ENCODE results near the gene APPL1. TPM values are rescaled to one million over a fixed set of nuclear protein-coding genes. Genes with fewer than 3 reads are reported as not detected.
A peak's percentile ranks its signal among the peaks of the same experiment; 100 is the strongest.

The APPL1 gene
- 51.5 and 66.2 TPM in 2 replicates for total RNA-seq (2014; rRNA removed; shearing (Covaris generic); ENCODE audit: low replicate concordance)

DNA sequence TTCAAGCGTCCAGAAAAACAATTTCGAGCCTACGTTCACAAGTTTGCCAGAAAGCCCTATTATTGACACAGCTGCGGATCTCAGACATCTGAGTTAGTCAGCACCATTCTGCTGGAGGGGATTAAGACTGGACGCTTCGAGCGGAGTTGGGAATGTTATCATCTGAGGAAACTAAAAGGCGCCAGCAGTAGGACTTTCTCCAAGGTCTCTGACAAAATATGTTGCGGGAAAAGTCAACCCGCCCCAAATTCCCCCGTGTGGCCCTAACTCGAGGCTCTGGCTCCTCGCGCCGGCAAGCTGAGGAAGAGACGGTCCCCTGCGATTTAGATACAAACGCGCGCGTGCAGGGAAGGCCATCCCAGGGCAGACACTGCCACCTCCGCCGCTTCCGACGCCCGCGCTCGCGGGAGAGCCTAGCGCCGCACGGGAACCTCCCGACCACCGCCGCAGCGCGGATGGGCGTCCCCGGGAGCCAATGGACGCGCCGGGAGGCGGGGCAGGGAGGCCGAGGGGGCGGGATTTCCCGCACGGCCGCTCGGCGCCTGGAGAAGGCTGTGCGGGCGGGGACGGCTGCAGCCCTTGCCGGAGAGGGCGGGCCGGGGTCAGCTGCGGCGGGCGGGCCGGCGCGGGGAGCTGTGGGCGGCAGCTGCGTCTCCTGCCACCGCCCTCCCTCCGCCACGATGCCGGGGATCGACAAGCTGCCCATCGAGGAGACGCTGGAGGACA, at the start of gene APPL1:
Gene APPL1 (plus strand): TSS at position 526 of the 726 bp plus-strand sequence. CDS start 155 bp downstream, at position 681.
- Histone ChIP-seq H3K9ac (ENCODE audit: low read length) (peak within 1 kb of the TSS; percentile 88), H4K20me1 (ENCODE audit: insufficient read depth, low read depth, low read length) (no peaks in the 10 kb centered on the region), H3K9me2 (replicated peaks; ENCODE audit: insufficient read depth, low read length) (no peaks in the 10 kb centered on the region), H3K4me2 (ENCODE audit: low read depth, low read length, poor library complexity, severe bottlenecking) (peak within 1 kb of the TSS; percentile 73), H3K27ac (ENCODE audit: low read length) (peak within 1 kb of the TSS; percentile 48), H3K27me3 (ENCODE audit: low read length) (no peaks in the 10 kb centered on the region), H2AFZ (ENCODE audit: low read length) (peak within 1 kb of the TSS; percentile 95), H3K79me2 (ENCODE audit: low read length) (peaks cover 44% of the 10 kb centered on the region), H3K36me3 (ENCODE audit: insufficient read depth, low read length) (no peaks in the 10 kb centered on the region), H3K9me3 (ENCODE audit: low read length) (no peaks in the 10 kb centered on the region), H3K4me1 (ENCODE audit: low read length) (peaks cover 23% of the 10 kb centered on the region), H3K4me3 (ENCODE audit: low read length) (peak within 1 kb of the TSS; percentile 96)
- peak; percentile 96 for DNase-seq

DNA sequence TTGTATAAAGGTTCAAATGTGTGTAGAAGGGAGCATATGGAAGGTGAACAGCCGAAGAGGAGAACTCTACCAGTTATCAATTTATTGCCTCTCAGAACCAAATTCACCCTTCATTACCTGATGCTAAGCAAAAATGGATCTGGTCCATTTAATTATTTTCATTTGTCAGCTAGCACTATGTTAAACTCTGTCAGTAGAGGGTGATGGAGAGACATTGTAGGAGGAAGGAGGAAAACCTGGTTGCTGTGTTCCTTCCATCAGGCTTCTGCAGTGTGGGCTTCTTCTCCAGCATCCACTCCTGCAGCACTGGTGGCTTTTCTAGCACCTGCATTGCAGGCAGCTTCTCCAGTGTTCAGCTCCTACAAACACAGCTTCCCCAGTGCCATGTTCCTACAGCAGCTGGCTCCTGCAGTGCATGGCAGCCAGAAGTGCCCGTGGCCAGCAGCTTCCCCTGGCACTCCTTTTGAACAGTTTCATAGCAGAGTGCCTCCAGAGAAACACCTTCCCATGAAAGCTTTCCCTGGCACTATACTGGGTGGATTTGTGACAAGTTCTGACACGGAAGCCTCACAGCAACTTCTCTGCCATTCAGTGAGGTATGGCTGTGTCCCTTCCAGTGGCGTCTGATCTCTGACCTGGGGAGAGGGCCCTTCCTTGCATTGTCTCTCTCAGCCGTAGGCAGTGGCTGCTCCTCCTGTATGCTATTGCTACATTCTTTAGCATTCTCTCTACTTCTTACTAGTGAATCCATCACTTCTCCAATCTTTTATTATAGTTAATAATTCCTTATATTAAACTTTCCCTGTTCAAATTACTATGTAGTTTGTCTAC, 47.7 kb upstream of the APPL1 start:
- H3K4me1 ChIP-seq (ENCODE audit: low read length) = peaks cover 25% of the 10 kb centered on the region
- peak; percentile 75 for DNase-seq
- H3K4me2 ChIP-seq (ENCODE audit: low read depth, low read length, poor library complexity, severe bottlenecking) = no peak overlapping the region
- H2AFZ ChIP-seq (ENCODE audit: low read length) = no peak overlapping the region
- no peaks in the 10 kb centered on the region for H4K20me1 ChIP-seq (ENCODE audit: insufficient read depth, low read depth, low read length)
- H3K9me2 ChIP-seq (replicated peaks; ENCODE audit: insufficient read depth, low read length) = no peaks in the 10 kb centered on the region
- H3K4me3 ChIP-seq (ENCODE audit: low read length) = no peak overlapping the region
- H3K9ac ChIP-seq (ENCODE audit: low read length) = no peak overlapping the region
- H3K27me3 ChIP-seq (ENCODE audit: low read length) = no peaks in the 10 kb centered on the region
- H3K27ac ChIP-seq (ENCODE audit: low read length) = no peak overlapping the region
- H3K79me2 ChIP-seq (ENCODE audit: low read length) = no peaks in the 10 kb centered on the region
- H3K36me3 ChIP-seq (ENCODE audit: insufficient read depth, low read length) = no peaks in the 10 kb centered on the region
- H3K9me3 ChIP-seq (ENCODE audit: low read length) = no peaks in the 10 kb centered on the region

GRCh38 chr3:57184526-57184925, 43.0 kb upstream of the APPL1 start:
- no peak overlapping the region for H3K4me3 ChIP-seq (ENCODE audit: low read length)
- no peaks in the 10 kb centered on the region for H3K9me2 ChIP-seq (replicated peaks; ENCODE audit: insufficient read depth, low read length)
- no peak overlapping the region for H3K27ac ChIP-seq (ENCODE audit: low read length)
- no peaks in the 10 kb centered on the region for H3K27me3 ChIP-seq (ENCODE audit: low read length)
- H3K4me2 ChIP-seq (ENCODE audit: low read depth, low read length, poor library complexity, severe bottlenecking) = peak overlapping the region; percentile 28
- H3K9ac ChIP-seq (ENCODE audit: low read length) = no peak overlapping the region
- H2AFZ ChIP-seq (ENCODE audit: low read length) = no peak overlapping the region
- H3K36me3 ChIP-seq (ENCODE audit: insufficient read depth, low read length) = no peaks in the 10 kb centered on the region
- DNase-seq = no peak
- peaks cover 29% of the 10 kb centered on the region for H3K4me1 ChIP-seq (ENCODE audit: low read length)
- no peaks in the 10 kb centered on the region for H3K9me3 ChIP-seq (ENCODE audit: low read length)
- no peaks in the 10 kb centered on the region for H3K79me2 ChIP-seq (ENCODE audit: low read length)
- no peaks in the 10 kb centered on the region for H4K20me1 ChIP-seq (ENCODE audit: insufficient read depth, low read depth, low read length)

GRCh38 chr3:57192028-57192427, 35.5 kb upstream of the APPL1 start:
- no peak for DNase-seq
- Histone ChIP-seq H3K4me1 (ENCODE audit: low read length) (peaks cover 24% of the 10 kb centered on the region), H3K4me3 (ENCODE audit: low read length) (no peak overlapping the region), H3K9me2 (replicated peaks; ENCODE audit: insufficient read depth, low read length) (no peaks in the 10 kb centered on the region), H3K27me3 (ENCODE audit: low read length) (no peaks in the 10 kb centered on the region), H3K27ac (ENCODE audit: low read length) (no peak overlapping the region), H3K36me3 (ENCODE audit: insufficient read depth, low read length) (no peaks in the 10 kb centered on the region), H3K9ac (ENCODE audit: low read length) (no peak overlapping the region), H4K20me1 (ENCODE audit: insufficient read depth, low read depth, low read length) (no peaks in the 10 kb centered on the region), H3K4me2 (ENCODE audit: low read depth, low read length, poor library complexity, severe bottlenecking) (peak overlapping the region; percentile 14), H2AFZ (ENCODE audit: low read length) (peak overlapping the region; percentile 30; the same call in 1 of the 2 replicates), H3K79me2 (ENCODE audit: low read length) (no peaks in the 10 kb centered on the region), H3K9me3 (ENCODE audit: low read length) (no peaks in the 10 kb centered on the region)

DNA sequence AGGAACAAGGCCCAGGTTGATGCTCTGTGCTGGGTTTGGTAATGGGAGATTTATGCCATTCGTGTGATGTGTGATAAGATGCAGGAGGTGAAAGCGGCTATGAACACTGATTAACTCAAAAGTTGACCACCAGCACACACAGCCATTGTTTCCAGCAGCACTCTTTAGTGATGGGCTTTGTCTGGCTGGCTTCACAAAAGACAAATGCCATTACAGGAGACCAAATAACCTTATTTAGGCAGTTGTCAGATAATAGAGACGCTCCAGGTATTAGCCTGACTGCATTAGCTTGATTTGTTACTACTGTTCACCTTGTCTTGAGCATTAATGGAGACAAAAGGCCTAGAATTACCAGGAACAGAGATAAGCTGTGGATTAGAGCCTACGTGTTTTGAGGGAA, 32.9 kb upstream of the APPL1 start:
- Histone ChIP-seq H3K4me3 (ENCODE audit: low read length) (no peak overlapping the region), H3K9me2 (replicated peaks; ENCODE audit: insufficient read depth, low read length) (no peaks in the 10 kb centered on the region), H4K20me1 (ENCODE audit: insufficient read depth, low read depth, low read length) (no peaks in the 10 kb centered on the region), H3K9ac (ENCODE audit: low read length) (no peak overlapping the region), H2AFZ (ENCODE audit: low read length) (no peak overlapping the region), H3K79me2 (ENCODE audit: low read length) (no peaks in the 10 kb centered on the region), H3K4me2 (ENCODE audit: low read depth, low read length, poor library complexity, severe bottlenecking) (no peak overlapping the region), H3K9me3 (ENCODE audit: low read length) (no peaks in the 10 kb centered on the region), H3K27ac (ENCODE audit: low read length) (no peak overlapping the region), H3K4me1 (ENCODE audit: low read length) (peaks cover 24% of the 10 kb centered on the region), H3K27me3 (ENCODE audit: low read length) (no peaks in the 10 kb centered on the region), H3K36me3 (ENCODE audit: insufficient read depth, low read length) (no peaks in the 10 kb centered on the region)
- no peak for DNase-seq

DNA sequence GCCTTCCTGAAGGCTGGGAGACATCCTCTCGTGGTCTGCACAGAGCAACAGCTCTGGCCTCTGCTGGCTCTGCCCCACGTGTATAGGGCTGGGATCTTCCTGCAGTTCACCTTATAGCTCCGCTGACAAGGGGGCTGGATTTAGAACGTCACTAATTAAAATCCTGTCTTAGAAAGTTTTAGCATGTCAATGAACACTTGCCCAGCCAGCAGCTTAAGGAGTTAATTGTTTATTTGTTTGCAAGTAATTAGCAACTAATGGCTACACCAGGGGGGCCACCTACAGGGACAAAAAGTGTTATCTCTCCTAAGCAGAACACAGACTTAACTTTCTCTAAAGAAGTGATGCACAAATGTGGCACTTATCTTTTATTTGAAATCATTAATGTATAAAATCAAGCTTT, 27.6 kb upstream of the APPL1 start, which contains the start of gene HESX1:
Gene HESX1 (minus strand): TSS at position 84 of the 403 bp plus-strand sequence. CDS start 60 bp downstream, at position 24.
- H3K4me1 ChIP-seq (ENCODE audit: low read length) = peaks cover 14% of the 10 kb centered on the region
- no peak within 1 kb of the TSS for H3K9ac ChIP-seq (ENCODE audit: low read length)
- H3K9me2 ChIP-seq (replicated peaks; ENCODE audit: insufficient read depth, low read length) = no peaks in the 10 kb centered on the region
- DNase-seq = no peak
- no peak within 1 kb of the TSS for H3K4me2 ChIP-seq (ENCODE audit: low read depth, low read length, poor library complexity, severe bottlenecking)
- H2AFZ ChIP-seq (ENCODE audit: low read length) = no peak within 1 kb of the TSS
- H3K27me3 ChIP-seq (ENCODE audit: low read length) = no peaks in the 10 kb centered on the region
- no peak within 1 kb of the TSS for H3K4me3 ChIP-seq (ENCODE audit: low read length)
- no peaks in the 10 kb centered on the region for H3K79me2 ChIP-seq (ENCODE audit: low read length)
- H3K27ac ChIP-seq (ENCODE audit: low read length) = no peak within 1 kb of the TSS
- no peaks in the 10 kb centered on the region for H3K9me3 ChIP-seq (ENCODE audit: low read length)
- H4K20me1 ChIP-seq (ENCODE audit: insufficient read depth, low read depth, low read length) = no peaks in the 10 kb centered on the region
- H3K36me3 ChIP-seq (ENCODE audit: insufficient read depth, low read length) = no peaks in the 10 kb centered on the region

DNA sequence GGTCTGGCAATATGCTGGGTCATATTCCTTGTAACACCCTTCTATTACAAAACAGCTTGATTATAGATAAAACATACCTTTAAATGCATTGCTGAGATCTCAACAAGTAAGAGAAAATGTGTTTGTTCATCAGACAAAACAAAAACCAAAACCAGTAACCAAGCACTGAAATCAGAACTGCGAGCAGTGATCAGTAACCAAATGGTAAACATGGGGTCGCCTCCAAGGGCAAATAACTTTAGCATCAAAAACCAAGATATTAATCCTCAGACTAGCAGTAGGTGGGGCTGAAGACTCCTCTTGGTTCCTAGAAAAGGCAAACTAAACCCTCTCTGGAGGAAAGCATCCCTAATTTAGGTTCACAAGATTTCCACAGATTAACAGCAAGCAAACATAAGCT, 21.1 kb upstream of the APPL1 start:
- DNase-seq = no peak
- Histone ChIP-seq H3K9me2 (replicated peaks; ENCODE audit: insufficient read depth, low read length) (no peaks in the 10 kb centered on the region), H3K4me3 (ENCODE audit: low read length) (no peak overlapping the region), H3K9ac (ENCODE audit: low read length) (no peak overlapping the region), H2AFZ (ENCODE audit: low read length) (no peak overlapping the region), H3K27me3 (ENCODE audit: low read length) (no peaks in the 10 kb centered on the region), H3K4me2 (ENCODE audit: low read depth, low read length, poor library complexity, severe bottlenecking) (no peak overlapping the region), H4K20me1 (ENCODE audit: insufficient read depth, low read depth, low read length) (no peaks in the 10 kb centered on the region), H3K36me3 (ENCODE audit: insufficient read depth, low read length) (no peaks in the 10 kb centered on the region), H3K4me1 (ENCODE audit: low read length) (no peaks in the 10 kb centered on the region), H3K79me2 (ENCODE audit: low read length) (no peaks in the 10 kb centered on the region), H3K27ac (ENCODE audit: low read length) (no peak overlapping the region), H3K9me3 (ENCODE audit: low read length) (no peaks in the 10 kb centered on the region)

DNA sequence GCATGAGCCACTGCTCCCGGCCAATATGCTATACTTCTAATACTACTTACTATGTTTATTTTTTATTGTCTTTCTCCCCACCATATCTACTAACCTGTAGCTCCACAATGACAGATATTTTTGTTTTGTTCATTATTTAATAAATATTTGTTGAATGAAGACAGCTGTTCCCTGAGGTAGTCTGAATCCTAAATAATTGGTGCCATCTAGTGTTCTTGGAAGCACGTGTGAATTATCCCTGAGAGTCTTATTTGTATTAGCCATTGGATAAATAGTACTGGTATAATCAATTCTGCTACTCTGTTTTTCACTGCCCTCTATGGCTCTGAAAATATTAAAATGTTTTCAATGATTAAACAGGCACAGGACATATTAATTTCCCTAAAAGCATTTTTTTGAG, 5.6 kb upstream of the APPL1 start:
- H3K36me3 ChIP-seq (ENCODE audit: insufficient read depth, low read length) = no peaks in the 10 kb centered on the region
- no peak overlapping the region for H2AFZ ChIP-seq (ENCODE audit: low read length)
- no peaks in the 10 kb centered on the region for H4K20me1 ChIP-seq (ENCODE audit: insufficient read depth, low read depth, low read length)
- no peak overlapping the region for H3K9ac ChIP-seq (ENCODE audit: low read length)
- no peak for DNase-seq
- peaks cover 4% of the 10 kb centered on the region for H3K4me1 ChIP-seq (ENCODE audit: low read length)
- no peaks in the 10 kb centered on the region for H3K27me3 ChIP-seq (ENCODE audit: low read length)
- no peaks in the 10 kb centered on the region for H3K79me2 ChIP-seq (ENCODE audit: low read length)
- H3K4me2 ChIP-seq (ENCODE audit: low read depth, low read length, poor library complexity, severe bottlenecking) = no peak overlapping the region
- H3K27ac ChIP-seq (ENCODE audit: low read length) = no peak overlapping the region
- H3K9me3 ChIP-seq (ENCODE audit: low read length) = no peaks in the 10 kb centered on the region
- H3K4me3 ChIP-seq (ENCODE audit: low read length) = no peak overlapping the region
- no peaks in the 10 kb centered on the region for H3K9me2 ChIP-seq (replicated peaks; ENCODE audit: insufficient read depth, low read length)

Measured in Karpas-422 (cell line).